Measurements from ENCODE around the gene SAMD8.
"Not testable (repeated sequence)": the region's sequence is repeated elsewhere in the genome, so short reads cannot be mapped to it uniquely, and the experiment has no call there.

SAMD8 gene

GRCh38 chr10:75129537-75129936, 18.1 kb downstream of the SAMD8 start:
- DNase-seq (ENCODE audit: low read depth): no peak
- TF ChIP-seq CTCF (IDR thresholded peaks at IDR 0.05; ENCODE audit: insufficient read depth, low read depth, low read length, missing control alignments): no peak
- no peak overlapping the region for H3K4me3 ChIP-seq (ENCODE audit: low read depth, low read length)

GRCh38 chr10:75133701-75134100, 22.2 kb downstream of the SAMD8 start:
- not testable (repeated sequence) for DNase-seq (ENCODE audit: low read depth); H3K4me3 ChIP-seq (ENCODE audit: low read depth, low read length)

GRCh38 chr10:75136346-75136745, 24.9 kb downstream of the SAMD8 start:
- TF ChIP-seq CTCF (IDR thresholded peaks at IDR 0.05; ENCODE audit: insufficient read depth, low read depth, low read length, missing control alignments): no peak
- H3K4me3 ChIP-seq (ENCODE audit: low read depth, low read length): no peak overlapping the region
- peak; percentile 7 for DNase-seq (ENCODE audit: low read depth)

- no peak for TF ChIP-seq CTCF (IDR thresholded peaks at IDR 0.05; ENCODE audit: insufficient read depth, low read depth, low read length, missing control alignments)
- H3K4me3 ChIP-seq (ENCODE audit: low read depth, low read length): no peak overlapping the region
- peak; percentile 12 for DNase-seq (ENCODE audit: low read depth)
Observed at GRCh38 chr10:75137533-75138438, 26.3 kb downstream of the SAMD8 start.

- no peak for DNase-seq (ENCODE audit: low read depth)
- TF ChIP-seq CTCF (IDR thresholded peaks at IDR 0.05; ENCODE audit: insufficient read depth, low read depth, low read length, missing control alignments): no peak
- no peak overlapping the region for H3K4me3 ChIP-seq (ENCODE audit: low read depth, low read length)
Observed at GRCh38 chr10:75140246-75140645, 28.8 kb downstream of the SAMD8 start.

GRCh38 chr10:75143353-75143752, 31.9 kb downstream of the SAMD8 start:
- DNase-seq (ENCODE audit: low read depth): no peak
- H3K4me3 ChIP-seq (ENCODE audit: low read depth, low read length): no peak overlapping the region
- no peak for TF ChIP-seq CTCF (IDR thresholded peaks at IDR 0.05; ENCODE audit: insufficient read depth, low read depth, low read length, missing control alignments)

- TF ChIP-seq CTCF (IDR thresholded peaks at IDR 0.05; ENCODE audit: insufficient read depth, low read depth, low read length, missing control alignments): no peak
- no peak for DNase-seq (ENCODE audit: low read depth)
- H3K4me3 ChIP-seq (ENCODE audit: low read depth, low read length): no peak overlapping the region
Observed at GRCh38 chr10:75145590-75145989, 34.1 kb downstream of the SAMD8 start.
